K562 (cell line): ENCODE results near the gene CORIN. TPM values are rescaled to one million over a fixed set of nuclear protein-coding genes. Genes with fewer than 3 reads are reported as not detected.

ENCODE experiments used
- ATAC-seq: fragments of 200-7000 bp; cut with Tn5 transposase; 3 replicates; pipeline ENCODE4 v1.9.1; 2020; ENCODE audit warnings: moderate library complexity
- BruUV-seq: library from RNA; stranded (reverse); fragments of 400-500 nt; replicated peaks from 2 replicates; lab custom pipeline; 2021; lab: Mats Ljungman, UMichigan
- CTCF ChIA-PET: fragments of 300-600 bp; formaldehyde crosslinking; extraction: SDS; loops from one replicate; lab custom pipeline; 2021; ENCODE audit warnings: low intra/inter-chr PET ratio; lab: Yijun Ruan, JAX
- POLR2A ChIA-PET: fragments of 300-600, 350-650 bp; sonication (Branson Sonifier 250); formaldehyde crosslinking; extraction: SDS; loops from one replicate; lab custom pipeline; 2021; ENCODE audit warnings: antibody characterized with exemption, inconsistent platforms; lab: Yijun Ruan, JAX
- DNase-seq, 4 experiments: peaks; one replicate each; pipeline versions ENCODE4 v3.0.0 to v3.0.0-alpha.2; 2011 to 2018; ENCODE audit warnings: low spot score in 3 of 4, mixed read lengths in 3 of 4; ENCODE audit errors: extremely low read depth in 1 of 4
- FAIRE-seq: peaks from 2 replicates; lab custom pipeline; 2011; peaks lifted over from hg19 to GRCh38; lab: Jason Lieb, UNC
- H2AFZ ChIP-seq: 2 replicates; pipeline ENCODE4 v1.6.0; 2011; ENCODE audit warnings: low read depth, low read length, control low read depth, inconsistent platforms
- H3K27ac ChIP-seq: fragments of 200-600 bp; 3 replicates; pipeline ENCODE4 v1.8.0; 2011; ENCODE audit warnings: low read depth, mild to moderate bottlenecking, control low read depth, inconsistent platforms, low read length, moderate library complexity, mixed read lengths; ENCODE audit errors: extremely low read depth
- H3K27me3 ChIP-seq, 2 experiments: fragments of 300-600 bp in 1 of 2; 2 replicates in 1 of 2; 3 replicates in 1 of 2; pipeline versions ENCODE4 v1.6.0 to v1.8.0; 2011; ENCODE audit warnings: inconsistent platforms in 2 of 2, low read length in 2 of 2, mild to moderate bottlenecking in 1 of 2, mixed read lengths in 1 of 2, moderate library complexity in 1 of 2; ENCODE audit not compliant: control insufficient read depth in 2 of 2, insufficient read depth in 2 of 2
- H3K36me3 ChIP-seq: fragments of 300-600 bp; 3 replicates; pipeline ENCODE4 v1.8.0; 2011; ENCODE audit warnings: mild to moderate bottlenecking, low read length, inconsistent platforms; ENCODE audit not compliant: control insufficient read depth, insufficient read depth
- H3K4me1 ChIP-seq, 2 experiments: fragments of 200-600 bp in 1 of 2; replicated peaks in 1 of 2; 2 replicates in 1 of 2; 3 replicates in 1 of 2; pipeline versions ENCODE4 v1.5.1 to v1.8.0; 2011; ENCODE audit warnings: inconsistent platforms in 2 of 2, low read length in 2 of 2, mild to moderate bottlenecking in 1 of 2, mixed read lengths in 1 of 2, moderate library complexity in 1 of 2; ENCODE audit not compliant: control insufficient read depth in 2 of 2, insufficient read depth in 2 of 2
- H3K4me2 ChIP-seq: 2 replicates; pipeline ENCODE4 v1.6.1; 2011; ENCODE audit warnings: low read length, control low read depth, inconsistent platforms, mixed read lengths; ENCODE audit not compliant: insufficient read depth
- H3K4me3 ChIP-seq: fragments of 200-600 bp; sonication (generic), shearing (Covaris generic); 2 replicates; pipeline ENCODE4 v1.5.1; 2016; ENCODE audit warnings: control low read depth, inconsistent platforms
- H3K79me2 ChIP-seq: fragments of 200-600 bp; 3 replicates; pipeline ENCODE4 v1.8.0; 2011; ENCODE audit warnings: low read length, inconsistent platforms; ENCODE audit not compliant: control insufficient read depth, insufficient read depth
- H3K9ac ChIP-seq, 2 experiments: 2 replicates each; pipeline versions ENCODE4 v1.6.0 to v1.6.1; 2011; ENCODE audit warnings: low read depth in 2 of 2, low read length in 2 of 2, control low read depth in 1 of 2, inconsistent platforms in 1 of 2, mild to moderate bottlenecking in 1 of 2, mixed read lengths in 1 of 2; ENCODE audit not compliant: insufficient read depth in 1 of 2
- H3K9me1 ChIP-seq: one replicate; pipeline ENCODE4 v1.6.0; 2011; ENCODE audit warnings: inconsistent platforms, mild to moderate bottlenecking, low read length, moderate library complexity; ENCODE audit not compliant: control insufficient read depth, insufficient read depth
- H3K9me3 ChIP-seq: replicated peaks from 2 replicates; pipeline ENCODE4 v1.5.1; 2011; ENCODE audit warnings: low read depth, low read length, inconsistent platforms; ENCODE audit not compliant: control insufficient read depth, insufficient read depth
- H4K20me1 ChIP-seq: replicated peaks from 2 replicates; pipeline ENCODE4 v1.6.1; 2011; ENCODE audit warnings: low read length, inconsistent platforms, mixed read lengths; ENCODE audit not compliant: control insufficient read depth, insufficient read depth
- BRD9 ChIP-seq: fragments of 450-650 bp; IDR thresholded peaks from 2 replicates; pipeline ENCODE4 v1.6.1; 2018; ENCODE audit warnings: low read depth; ENCODE audit not compliant: partially characterized antibody
- CBFA2T3 ChIP-seq: fragments of 450-650 bp; IDR thresholded peaks from 2 replicates; pipeline ENCODE4 v1.6.1; 2017
- ETV5 ChIP-seq: sonication (generic); formaldehyde crosslinking; IDR thresholded peaks from 2 replicates; pipeline ENCODE4 v1.4.0; 2020; ENCODE audit warnings: low read depth, mild to moderate bottlenecking, missing genetic modification reagents
- FOXJ3 ChIP-seq: sonication (generic); formaldehyde crosslinking; IDR thresholded peaks from 2 replicates; pipeline ENCODE4 v1.4.0; 2020; ENCODE audit warnings: mild to moderate bottlenecking, missing genetic modification reagents
- ILF3 ChIP-seq: fragments of 450-650 bp; IDR thresholded peaks from 2 replicates; pipeline ENCODE4 v1.6.1; 2018; ENCODE audit warnings: antibody characterized with exemption, mild to moderate bottlenecking, moderate library complexity, borderline replicate concordance
- JUNB ChIP-seq: fragments of 450-650 bp; formaldehyde crosslinking; conservative IDR thresholded peaks from 2 replicates; pipeline ENCODE4 v1.4.0; 2020; ENCODE audit warnings: mild to moderate bottlenecking
- NFIC ChIP-seq: fragments of 450-650 bp; IDR thresholded peaks from 2 replicates; pipeline ENCODE4 v1.6.1; 2017; ENCODE audit warnings: mild to moderate bottlenecking, inconsistent platforms
- NONO ChIP-seq, 2 experiments: fragments of 200-400 bp in 1 of 2; fragments of 450-650 bp in 1 of 2; formaldehyde crosslinking in 1 of 2; IDR thresholded peaks; 2 replicates each; pipeline ENCODE4 v1.6.1; 2017; ENCODE audit warnings: low read depth in 2 of 2, mild to moderate bottlenecking in 2 of 2, moderate library complexity in 2 of 2, low read length in 1 of 2
- PCBP2 ChIP-seq: fragments of 200-400 bp; formaldehyde crosslinking; IDR thresholded peaks from 2 replicates; pipeline ENCODE4 v1.6.1; 2018; ENCODE audit warnings: low read length, low read depth, mild to moderate bottlenecking, moderate library complexity; ENCODE audit not compliant: poor library complexity, severe bottlenecking
- SMC3 ChIP-seq: conservative IDR thresholded peaks from 2 replicates; pipeline ENCODE4 v1.6.1; 2011; ENCODE audit warnings: low read depth, low read length, improper control_type of control experiment; ENCODE audit not compliant: insufficient read depth
- ZNF274 ChIP-seq: IDR thresholded peaks from 2 replicates; pipeline ENCODE4 v1.6.1; 2011; ENCODE audit warnings: low read depth, mild to moderate bottlenecking, low read length, moderate library complexity, borderline replicate concordance
- ZNF280B ChIP-seq: fragments of 250-450 bp; sonication (Bioruptor Pico); IDR thresholded peaks from 2 replicates; pipeline ENCODE4 v1.5.1; 2021; ENCODE audit warnings: mild to moderate bottlenecking
- ZSCAN29 ChIP-seq: fragments of 450-650 bp; IDR thresholded peaks from 2 replicates; pipeline ENCODE4 v1.6.1; 2017
- WGBS: fragments of 100-300 bp; shearing (Covaris generic); methylation state at CpG from one replicate; pipeline ENCODE4 v1.1.6; 2016; ENCODE audit warnings: low coverage, mixed read lengths; ENCODE audit not compliant: insufficient coverage; ENCODE audit errors: missing lambda C conversion rate; 5-methylcytosine and 5-hydroxymethylcytosine counted together
- in situ Hi-C: fragments of 300-500 bp; cut with MboI; formaldehyde crosslinking; loops from 4 replicates; pipeline ENCODE4 v1.15.0; 2018; ENCODE audit warnings: inconsistent platforms, mixed read lengths
- intact Hi-C: fragments of 100-400 bp; cut with micrococcal nuclease; formaldehyde crosslinking; loops from 2 replicates; pipeline ENCODE4 v1.14.2; 2022
- polyA plus RNA-seq, 8 experiments: library from polyadenylated mRNA; depleted of rRNA in 4 of 8; stranded (reverse) in 5 of 8; unstranded in 3 of 8; fragments of >200 nt; fragmentation: Nextera tagmentation in 2 of 8; fragmentation: Illumina TruSeq in 1 of 8; extraction: Ambion mirVana in 2 of 8; extraction: Trizol in 1 of 8; gene quantifications; 2 replicates each; pipeline versions ENCODE4 v1.2.1 to v1.2.3, GENCODE V29; 2011 to 2014; ENCODE audit warnings: inconsistent platforms in 1 of 8, missing spikeins in 1 of 8
- total RNA-seq, 7 experiments: library from RNA; depleted of rRNA in 6 of 7; stranded (reverse); fragments of >200 nt in 6 of 7; fragmentation: Illumina TruSeq in 2 of 7; extraction: Trizol in 2 of 7; gene quantifications; 2 replicates each; pipeline versions ENCODE4 v1.2.1 to v1.2.3, GENCODE V29; 2011 to 2021; ENCODE audit warnings: low replicate concordance in 1 of 7
- TF ChIP-seq, protein P1 (sequence below): sonication (generic); formaldehyde crosslinking; IDR thresholded peaks from 2 replicates; pipeline ENCODE4 v1.8.1; 2023; ENCODE audit warnings: missing genetic modification reagents, mild to moderate bottlenecking, borderline replicate concordance

The CORIN gene
- total and polyA plus RNA-seq, 9 of the 15 experiments (the other 6 are each of a cell fraction or from before 2014, with no cell fraction given), result 0.04 to 0.31 (median 0.08) TPM; not detected in 4

DNA sequence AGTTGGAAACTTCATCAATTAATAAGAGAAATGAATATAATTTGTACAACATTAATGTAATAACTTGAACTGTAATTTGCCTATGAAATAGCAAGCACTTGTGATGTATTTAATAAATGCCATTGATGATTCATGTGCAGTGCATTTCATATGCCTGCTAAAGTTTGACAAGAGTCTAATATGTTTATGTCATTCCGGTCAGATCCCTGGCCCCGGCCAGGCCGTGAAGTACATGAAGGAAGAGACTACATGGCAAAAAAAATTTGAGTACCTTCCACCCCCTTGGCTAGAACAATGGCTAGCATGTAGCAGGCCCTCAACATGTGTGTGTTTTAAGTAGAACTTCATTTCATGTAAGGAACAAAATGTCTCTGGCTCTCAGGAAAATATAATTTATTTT, 191.5 kb downstream of the CORIN start:
- no peak for ATAC-seq
- H3K4me3 ChIP-seq, result no peak overlapping the region
- BruUV-seq, result no TSS peak
- TF ChIP-seq ZSCAN29 (no peak), ETV5 (CRISPR knock-in tag) (no peak), CBFA2T3 (no peak), ZNF274 (no peak), NFIC (no peak), SMC3 (no peak), ZNF280B (no peak), JUNB (no peak), ILF3 (no peak), FOXJ3 (no peak), NONO (IDR thresholded peaks at IDR 0.05; ENCODE audit: low read depth in 2 of 2, low read length in 1 of 2) (no peak), PCBP2 (no peak), BRD9 (no peak)
- TF ChIP-seq, protein P1, sequence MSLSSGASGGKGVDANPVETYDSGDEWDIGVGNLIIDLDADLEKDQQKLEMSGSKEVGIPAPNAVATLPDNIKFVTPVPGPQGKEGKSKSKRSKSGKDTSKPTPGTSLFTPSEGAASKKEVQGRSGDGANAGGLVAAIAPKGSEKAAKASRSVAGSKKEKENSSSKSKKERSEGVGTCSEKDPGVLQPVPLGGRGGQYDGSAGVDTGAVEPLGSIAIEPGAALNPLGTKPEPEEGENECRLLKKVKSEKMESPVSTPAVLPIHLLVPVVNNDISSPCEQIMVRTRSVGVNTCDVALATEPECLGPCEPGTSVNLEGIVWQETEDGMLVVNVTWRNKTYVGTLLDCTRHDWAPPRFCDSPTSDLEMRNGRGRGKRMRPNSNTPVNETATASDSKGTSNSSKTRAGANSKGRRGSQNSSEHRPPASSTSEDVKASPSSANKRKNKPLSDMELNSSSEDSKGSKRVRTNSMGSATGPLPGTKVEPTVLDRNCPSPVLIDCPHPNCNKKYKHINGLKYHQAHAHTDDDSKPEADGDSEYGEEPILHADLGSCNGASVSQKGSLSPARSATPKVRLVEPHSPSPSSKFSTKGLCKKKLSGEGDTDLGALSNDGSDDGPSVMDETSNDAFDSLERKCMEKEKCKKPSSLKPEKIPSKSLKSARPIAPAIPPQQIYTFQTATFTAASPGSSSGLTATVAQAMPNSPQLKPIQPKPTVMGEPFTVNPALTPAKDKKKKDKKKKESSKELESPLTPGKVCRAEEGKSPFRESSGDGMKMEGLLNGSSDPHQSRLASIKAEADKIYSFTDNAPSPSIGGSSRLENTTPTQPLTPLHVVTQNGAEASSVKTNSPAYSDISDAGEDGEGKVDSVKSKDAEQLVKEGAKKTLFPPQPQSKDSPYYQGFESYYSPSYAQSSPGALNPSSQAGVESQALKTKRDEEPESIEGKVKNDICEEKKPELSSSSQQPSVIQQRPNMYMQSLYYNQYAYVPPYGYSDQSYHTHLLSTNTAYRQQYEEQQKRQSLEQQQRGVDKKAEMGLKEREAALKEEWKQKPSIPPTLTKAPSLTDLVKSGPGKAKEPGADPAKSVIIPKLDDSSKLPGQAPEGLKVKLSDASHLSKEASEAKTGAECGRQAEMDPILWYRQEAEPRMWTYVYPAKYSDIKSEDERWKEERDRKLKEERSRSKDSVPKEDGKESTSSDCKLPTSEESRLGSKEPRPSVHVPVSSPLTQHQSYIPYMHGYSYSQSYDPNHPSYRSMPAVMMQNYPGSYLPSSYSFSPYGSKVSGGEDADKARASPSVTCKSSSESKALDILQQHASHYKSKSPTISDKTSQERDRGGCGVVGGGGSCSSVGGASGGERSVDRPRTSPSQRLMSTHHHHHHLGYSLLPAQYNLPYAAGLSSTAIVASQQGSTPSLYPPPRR (CRISPR knock-in tag), result no peak
- TF ChIP-seq, all 486 proteins: peak for 0
- in situ Hi-C loops (no loop called here), intact Hi-C loops (no loop called here)
- Histone ChIP-seq H3K36me3 (no peaks in the 10 kb centered on the region), H3K9ac (no peak overlapping the region), H3K4me1 (no peaks in the 10 kb centered on the region), H3K9me1 (no peaks in the 10 kb centered on the region), H3K27me3 (no peaks in the 10 kb centered on the region), H3K4me2 (no peak overlapping the region), H3K79me2 (no peaks in the 10 kb centered on the region), H4K20me1 (no peaks in the 10 kb centered on the region), H2AFZ (no peak overlapping the region), H3K9me3 (no peaks in the 10 kb centered on the region), H3K27ac (no peak overlapping the region)
- POLR2A ChIA-PET, result no interaction called here
- 2% methylated on average over 3 of the region's 3 CpGs for whole genome bisulfite sequencing
- DNase-seq, result no peak
- CTCF ChIA-PET, result no interaction called here
- no peak for FAIRE-seq
